Fibroblast of the aortic adventitia (primary cell): Measurements from ENCODE around the gene HDAC11. TPM values are rescaled to one million over a fixed set of nuclear protein-coding genes. Genes with fewer than 3 reads are reported as not detected.

ENCODE experiments used
- DNase-seq: peaks from one replicate; pipeline ENCODE4 v3.0.0-alpha.2; 2010; ENCODE audit warnings: low read depth
- H3K4me3 ChIP-seq: 2 replicates; pipeline ENCODE4 v1.5.1; 2011; ENCODE audit warnings: low read depth, mild to moderate bottlenecking, control low read depth, low read length, moderate library complexity
- total RNA-seq: library from RNA; depleted of rRNA; stranded (reverse); fragments of >200 nt; gene quantifications from 2 replicates; pipeline ENCODE4 v1.2.3, GENCODE V29; 2012; ENCODE audit warnings: low replicate concordance
- TF ChIP-seq, protein P1 (sequence below): IDR thresholded peaks from 2 replicates; pipeline ENCODE4 v1.5.1; 2011; ENCODE audit warnings: mild to moderate bottlenecking, low read length, control low read depth, inconsistent platforms; ENCODE audit not compliant: insufficient read depth

HDAC11 gene
- total RNA-seq, 1 donor: 5.2 TPM

DNA sequence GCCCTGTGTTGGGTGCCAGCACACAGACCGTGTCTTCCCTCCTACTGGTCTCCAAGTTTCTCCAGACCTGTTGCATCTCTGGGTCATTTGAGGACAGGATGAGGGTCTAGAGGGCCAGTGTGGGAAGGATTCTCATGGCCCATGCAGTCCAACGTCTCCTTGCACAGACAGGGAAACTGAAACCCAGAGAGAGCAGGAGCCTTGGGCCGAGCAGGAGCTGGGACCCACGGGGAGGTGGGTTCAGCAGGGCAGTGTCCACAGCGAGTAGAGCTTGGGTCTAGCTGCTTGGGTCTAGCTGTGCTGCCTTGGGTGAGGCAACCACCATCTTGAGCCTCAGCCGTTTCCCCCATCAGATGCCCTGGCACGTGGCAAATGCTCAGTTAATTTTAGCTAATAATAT is 32.3 kb downstream of the HDAC11 start:
- H3K4me3 ChIP-seq: no peak overlapping the region
- TF ChIP-seq, protein P1, sequence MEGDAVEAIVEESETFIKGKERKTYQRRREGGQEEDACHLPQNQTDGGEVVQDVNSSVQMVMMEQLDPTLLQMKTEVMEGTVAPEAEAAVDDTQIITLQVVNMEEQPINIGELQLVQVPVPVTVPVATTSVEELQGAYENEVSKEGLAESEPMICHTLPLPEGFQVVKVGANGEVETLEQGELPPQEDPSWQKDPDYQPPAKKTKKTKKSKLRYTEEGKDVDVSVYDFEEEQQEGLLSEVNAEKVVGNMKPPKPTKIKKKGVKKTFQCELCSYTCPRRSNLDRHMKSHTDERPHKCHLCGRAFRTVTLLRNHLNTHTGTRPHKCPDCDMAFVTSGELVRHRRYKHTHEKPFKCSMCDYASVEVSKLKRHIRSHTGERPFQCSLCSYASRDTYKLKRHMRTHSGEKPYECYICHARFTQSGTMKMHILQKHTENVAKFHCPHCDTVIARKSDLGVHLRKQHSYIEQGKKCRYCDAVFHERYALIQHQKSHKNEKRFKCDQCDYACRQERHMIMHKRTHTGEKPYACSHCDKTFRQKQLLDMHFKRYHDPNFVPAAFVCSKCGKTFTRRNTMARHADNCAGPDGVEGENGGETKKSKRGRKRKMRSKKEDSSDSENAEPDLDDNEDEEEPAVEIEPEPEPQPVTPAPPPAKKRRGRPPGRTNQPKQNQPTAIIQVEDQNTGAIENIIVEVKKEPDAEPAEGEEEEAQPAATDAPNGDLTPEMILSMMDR: no peak
- no peak for DNase-seq

DNA sequence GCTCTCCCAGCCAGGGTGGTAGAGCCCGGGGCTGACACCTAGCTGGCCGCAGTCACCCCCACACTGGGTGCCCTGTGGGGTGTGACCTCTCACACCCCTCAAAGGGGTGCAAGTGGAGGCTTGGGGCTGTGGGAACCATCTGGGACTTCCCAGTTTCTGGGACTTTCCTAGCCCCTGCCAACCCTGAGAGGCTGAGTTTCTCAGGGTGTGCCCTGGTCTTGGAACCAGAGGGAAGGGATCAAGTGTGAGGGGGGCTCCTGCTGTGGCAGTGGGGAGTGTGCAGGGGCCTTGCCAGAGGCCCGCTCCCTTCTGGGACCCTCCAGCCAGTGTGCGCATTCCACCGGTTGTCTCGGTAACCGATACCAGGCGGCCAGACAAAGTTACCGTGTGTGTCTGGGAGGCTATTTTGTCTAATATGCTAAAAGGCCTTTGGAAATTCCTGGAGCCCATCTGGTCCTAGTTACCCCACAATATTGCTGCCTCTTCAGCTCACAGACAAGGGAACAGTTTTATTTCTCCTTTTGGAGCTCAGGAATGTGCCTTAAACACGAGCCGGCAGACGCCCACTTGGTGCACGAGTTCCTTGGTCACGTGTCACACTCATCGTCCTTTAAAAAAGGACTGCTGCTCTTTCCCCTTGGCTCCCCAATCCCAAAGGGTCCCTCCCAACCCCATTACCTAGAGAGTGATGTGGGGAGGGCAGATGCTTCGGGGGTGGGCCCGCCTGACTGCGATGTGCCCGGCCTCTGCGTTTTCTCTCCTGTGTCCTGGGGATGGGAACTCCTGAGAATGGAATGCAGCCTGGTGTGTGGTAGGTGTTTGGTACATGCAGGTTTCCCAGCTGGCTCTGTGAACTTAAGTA is 33.2 kb downstream of the HDAC11 start:
- peak; percentile 68 for DNase-seq
- no peak overlapping the region for H3K4me3 ChIP-seq
- TF ChIP-seq, protein P1: no peak

DNA sequence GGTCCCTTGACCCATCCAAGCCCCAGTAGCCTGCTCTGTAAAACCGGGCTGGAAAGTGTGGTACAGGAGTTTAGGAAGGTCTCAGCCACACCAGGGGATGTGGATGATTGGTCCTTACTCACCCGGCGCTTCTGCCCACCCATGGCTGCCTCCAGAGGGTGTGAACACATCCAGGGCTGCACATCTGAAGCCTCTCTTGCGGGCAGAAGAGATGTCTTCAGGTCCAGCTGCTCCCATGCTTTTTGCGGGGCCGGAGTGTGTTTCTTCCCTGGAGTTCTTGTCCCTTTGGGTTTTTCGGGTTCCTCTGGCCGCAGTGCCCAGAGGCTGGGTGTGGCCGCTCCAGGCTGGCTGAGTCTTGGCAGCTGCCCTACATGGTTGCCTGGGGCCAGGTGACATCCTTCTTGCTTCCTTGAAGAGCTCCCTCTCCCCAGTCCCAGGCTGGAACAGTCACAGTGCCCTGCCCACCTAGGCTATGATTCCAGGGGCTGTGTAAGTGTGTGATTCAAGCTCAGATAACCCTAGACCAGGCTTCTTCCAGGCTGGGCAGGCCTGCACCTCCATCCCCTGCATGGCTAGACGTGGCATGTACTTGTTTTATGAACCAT is 33.9 kb downstream of the HDAC11 start:
- DNase-seq: no peak
- TF ChIP-seq, protein P1: no peak
- H3K4me3 ChIP-seq: no peak overlapping the region

DNA sequence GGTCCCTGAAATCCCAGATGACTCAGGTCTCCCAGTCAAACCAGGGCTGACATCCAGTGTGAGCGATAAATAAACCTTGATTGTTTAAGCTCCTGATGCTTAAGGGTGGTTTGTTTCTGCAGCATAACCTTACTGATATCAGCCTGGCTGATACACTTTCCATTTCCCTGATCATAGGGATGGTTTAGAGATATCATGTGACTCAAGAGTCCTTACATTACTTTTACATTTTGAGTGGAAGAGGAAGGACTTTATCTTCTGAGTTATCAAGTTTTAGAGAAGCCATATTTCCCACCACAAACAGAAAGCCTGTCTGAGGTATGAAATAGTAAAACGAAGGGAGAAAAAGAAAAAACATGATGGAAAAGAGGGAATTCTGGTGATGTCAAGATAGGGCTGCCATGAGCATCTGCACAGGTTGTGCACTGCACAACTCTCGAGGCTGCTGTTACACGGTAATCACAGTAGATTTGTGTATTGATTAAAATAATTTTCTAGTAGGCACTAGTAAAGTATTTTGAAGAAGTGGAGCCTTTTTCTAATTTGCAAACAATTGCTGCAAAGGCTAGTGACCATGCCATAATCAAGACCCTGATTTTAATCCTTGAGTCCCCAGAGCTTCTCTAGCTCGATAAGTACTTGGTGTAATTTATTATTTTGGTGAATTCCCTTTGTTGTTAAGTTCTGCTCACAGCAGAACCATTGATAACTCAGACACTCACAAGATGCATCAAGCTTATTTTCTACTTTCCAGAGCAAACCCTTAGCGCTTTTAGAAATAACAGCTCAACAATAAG is 34.7 kb downstream of the HDAC11 start:
- TF ChIP-seq, protein P1: no peak

DNA sequence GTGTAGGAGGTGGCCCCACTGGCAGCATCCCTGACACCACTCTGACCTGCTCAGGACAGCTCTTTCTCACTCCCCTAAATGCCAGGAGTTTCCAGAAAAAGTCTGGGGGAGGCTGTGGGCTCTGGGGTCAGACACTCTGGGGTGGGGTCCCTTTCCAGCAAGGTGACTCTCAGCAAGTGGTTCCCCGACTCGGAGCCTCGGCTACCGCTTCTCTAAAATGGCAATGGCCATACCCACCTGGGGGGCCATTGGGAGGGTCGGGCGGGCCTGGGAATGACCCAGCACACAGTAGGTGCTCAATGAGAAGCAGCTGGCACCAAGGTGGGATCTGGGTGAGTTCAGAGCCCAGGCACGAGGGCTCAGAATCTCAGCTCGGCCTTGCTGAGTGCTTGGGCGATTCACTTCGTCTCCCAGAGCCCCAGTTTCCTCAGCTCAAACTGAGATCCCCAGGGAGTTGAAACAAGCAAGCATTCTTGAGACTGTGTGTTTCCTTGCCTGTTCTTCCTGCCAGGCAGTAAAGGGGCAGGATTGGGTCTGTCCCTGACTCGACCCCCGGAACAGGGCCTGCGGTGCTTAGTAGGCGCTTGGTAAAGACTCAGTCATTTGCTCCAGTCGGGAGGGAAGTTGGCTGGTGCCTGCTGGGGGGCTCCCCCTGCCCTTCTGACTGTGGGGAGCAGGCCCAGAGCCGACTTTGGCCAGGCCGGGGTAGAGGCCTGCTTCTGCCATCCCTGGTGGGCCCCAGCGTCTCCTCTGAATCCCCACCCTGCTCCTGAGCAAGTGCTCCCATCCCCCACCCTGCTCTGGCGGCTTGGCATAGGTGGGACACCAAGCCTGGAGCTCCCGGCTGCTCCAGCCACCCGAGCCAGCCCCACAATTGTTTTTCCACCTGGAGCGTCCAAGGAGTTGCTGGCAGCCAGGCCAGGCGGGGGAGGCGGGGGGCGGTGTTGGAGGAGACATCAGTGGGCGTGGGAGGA is 36.0 kb downstream of the HDAC11 start:
- peak; percentile 52 for DNase-seq
- TF ChIP-seq, protein P1: no peak
- H3K4me3 ChIP-seq: no peak overlapping the region

More for the DNA sequence above, 34.7 kb downstream of the HDAC11 start:
- H3K4me3 ChIP-seq: no peak overlapping the region
- DNase-seq: no peak

DNA sequence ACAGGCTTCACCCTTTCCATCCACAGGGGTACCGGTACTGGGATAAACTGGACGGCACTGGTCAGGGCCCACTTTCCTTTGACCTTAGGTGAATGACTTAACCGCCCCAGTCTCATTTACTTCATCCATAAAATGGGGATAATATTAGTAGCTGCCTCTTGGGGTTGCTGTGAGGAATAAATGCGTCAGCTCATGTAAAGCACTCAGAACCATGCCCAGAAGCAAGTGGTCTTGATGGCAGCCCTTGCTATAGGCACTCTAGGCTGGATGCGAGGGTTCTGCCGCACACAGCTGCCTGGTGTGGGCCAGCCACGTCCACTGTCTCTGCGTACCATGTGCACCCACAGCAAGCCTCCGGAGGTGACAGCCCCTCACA is 36.6 kb downstream of the HDAC11 start:
- H3K4me3 ChIP-seq: no peak overlapping the region
- DNase-seq: no peak
- TF ChIP-seq, protein P1: no peak
